Smooth muscle cell (in vitro differentiated cells): ENCODE data around the gene CPTP. TPM values are rescaled to one million over a fixed set of nuclear protein-coding genes. Genes with fewer than 3 reads are reported as not detected.
A peak's percentile ranks its signal among the peaks of the same experiment; 100 is the strongest.

Source experiments
- DNase-seq: peaks from one replicate; lab custom pipeline; 2025; ENCODE audit not compliant: unreplicated experiment; lab: John Stamatoyannopoulos, UW
- H2AFZ ChIP-seq: fragments of 200-600 bp; sonication (generic); 2 replicates; pipeline ENCODE4 v1.6.0; 2016; ENCODE audit warnings: antibody characterized with exemption, low read depth, mild to moderate bottlenecking
- H3F3A ChIP-seq: fragments of 200-600 bp; sonication (generic); 2 replicates; pipeline ENCODE4 v1.6.0; 2017; ENCODE audit warnings: antibody characterized with exemption, low read depth
- H3K27ac ChIP-seq: fragments of 200-600 bp; sonication (generic); 2 replicates; pipeline ENCODE4 v1.5.1; 2016; ENCODE audit warnings: low read depth, mild to moderate bottlenecking
- H3K27me3 ChIP-seq: fragments of 200-600 bp; sonication (generic); 2 replicates; pipeline ENCODE4 v1.6.1; 2016; ENCODE audit warnings: low read depth, mild to moderate bottlenecking
- H3K36me3 ChIP-seq: fragments of 200-600 bp; sonication (generic); 2 replicates; pipeline ENCODE4 v1.5.1; 2016; ENCODE audit warnings: low read depth
- H3K4me1 ChIP-seq: fragments of 200-600 bp; sonication (generic); 2 replicates; pipeline ENCODE4 v1.5.1; 2016; ENCODE audit warnings: low read depth
- H3K4me2 ChIP-seq: fragments of 200-600 bp; sonication (generic); 2 replicates; pipeline ENCODE4 v1.6.0; 2016; ENCODE audit warnings: mild to moderate bottlenecking
- H3K4me3 ChIP-seq: fragments of 200-600 bp; sonication (generic); 2 replicates; pipeline ENCODE4 v1.5.1; 2016; ENCODE audit warnings: mild to moderate bottlenecking
- H3K79me2 ChIP-seq: fragments of 200-600 bp; sonication (generic); 2 replicates; pipeline ENCODE4 v1.6.0; 2016; ENCODE audit warnings: low read depth, mild to moderate bottlenecking
- H3K9ac ChIP-seq: fragments of 200-600 bp; sonication (generic); 2 replicates; pipeline ENCODE4 v1.6.0; 2016; ENCODE audit warnings: low read depth
- H3K9me3 ChIP-seq: fragments of 200-600 bp; sonication (generic); replicated peaks from 2 replicates; pipeline ENCODE4 v1.5.1; 2016; ENCODE audit warnings: low read depth
- H4K20me1 ChIP-seq: fragments of 200-600 bp; sonication (generic); 2 replicates; pipeline ENCODE4 v1.6.0; 2016; ENCODE audit warnings: low read depth
- CTCF ChIP-seq: fragments of 200-600 bp; sonication (generic); IDR thresholded peaks from 2 replicates; pipeline ENCODE4 v1.5.1; 2017; ENCODE audit warnings: borderline replicate concordance, mild to moderate bottlenecking, antibody characterized with exemption; ENCODE audit not compliant: insufficient read depth, poor library complexity, severe bottlenecking
- WGBS: methylation state at CpG from one replicate; pipeline ENCODE4 v1.1.7; 2016; ENCODE audit warnings: low lambda C conversion rate; 5-methylcytosine and 5-hydroxymethylcytosine counted together
- microRNA-seq: library from miRNA; unstranded; fragments of <30 nt; microRNA quantifications from one replicate; pipeline ENCODE4, GENCODE V29; 2016; ENCODE audit warnings: borderline number of aligned reads
- polyA plus RNA-seq: library from polyadenylated mRNA; unstranded; fragments of >200 nt; fragmentation: Nextera tagmentation; extraction: Ambion mirVana; gene quantifications from 2 replicates; pipeline ENCODE4 v1.2.1, GENCODE V29; 2016
- small RNA-seq: library from RNA; depleted of rRNA; stranded (forward); fragments of <200 nt; gene quantifications from one replicate; pipeline ENCODE3, GENCODE V24; 2014
- total RNA-seq: library from RNA; depleted of rRNA; stranded (reverse); fragments of >200 nt; gene quantifications from 2 replicates; pipeline ENCODE4 v1.2.3, GENCODE V29; 2014

Gene CPTP
- total and polyA plus RNA-seq, 2 experiments from 2014 or later, result 16.2 to 34.3 TPM

GRCh38 chr1:1376551-1377226 lies 52.1 kb downstream of the CPTP start:
- Histone ChIP-seq H3K27me3 (no peaks in the 10 kb centered on the region), H3K79me2 (peaks cover 29% of the 10 kb centered on the region), H3K27ac (peak overlapping the region; percentile 94), H3K4me3 (no peak overlapping the region), H3K4me1 (peaks cover 12% of the 10 kb centered on the region), H3K36me3 (no peaks in the 10 kb centered on the region), H2AFZ (no peak overlapping the region), H4K20me1 (no peaks in the 10 kb centered on the region), H3K9ac (no peak overlapping the region), H3F3A (peaks cover 13% of the 10 kb centered on the region), H3K9me3 (no peaks in the 10 kb centered on the region), H3K4me2 (no peak overlapping the region)
- DNase-seq, result no peak
- 95% methylated on average over 10 of the region's 10 CpGs for WGBS
- no peak for TF ChIP-seq CTCF

GRCh38 chr1:1377540-1378205 lies 53.1 kb downstream of the CPTP start:
- no peaks in the 10 kb centered on the region for H3K9me3 ChIP-seq
- H4K20me1 ChIP-seq, result no peaks in the 10 kb centered on the region
- DNase-seq, result no peak
- TF ChIP-seq CTCF, result no peak
- no peak overlapping the region for H3K4me2 ChIP-seq
- H3K79me2 ChIP-seq, result peaks cover 22% of the 10 kb centered on the region
- H3F3A ChIP-seq, result peaks cover 13% of the 10 kb centered on the region
- no peaks in the 10 kb centered on the region for H3K36me3 ChIP-seq
- no peak overlapping the region for H3K9ac ChIP-seq
- H3K4me1 ChIP-seq, result peaks cover 12% of the 10 kb centered on the region
- no peak overlapping the region for H3K27ac ChIP-seq
- 97% methylated on average over 16 of the region's 16 CpGs for WGBS
- no peak overlapping the region for H3K4me3 ChIP-seq
- no peaks in the 10 kb centered on the region for H3K27me3 ChIP-seq
- H2AFZ ChIP-seq, result no peak overlapping the region

Small RNA genes lying within 50 kb of the gene (microRNA-seq; reads per million reads assigned to microRNA genes)
- gene MIR6726 (6.4 reads per million, percentile 4 among the genes with 10 or more reads in this experiment), gene MIR6727 (1.8 reads per million), gene MIR6808 (not detected)

Small RNA genes lying within 50 kb of the gene (small RNA-seq; reads per million reads assigned to genes)
- 0.21 reads per million for gene MIR6726

Other genes with a start within 250 kb of the CPTP start
- 9.3 and 24.5 TPM in 2 replicates for gene C1orf159, start 208.7 kb upstream of the CPTP start, total RNA-seq
- gene C1orf159, start 208.7 kb upstream of the CPTP start, polyA plus RNA-seq, result 20.2 and 27.1 TPM in 2 replicates
- gene TTLL10, start 150.9 kb upstream of the CPTP start, total RNA-seq, result not detected in 2 replicates
- 0.45 TPM in 1 of 2 replicates, not detected in the other for gene TTLL10, start 150.9 kb upstream of the CPTP start, polyA plus RNA-seq
- 1.9 and 4.8 TPM in 2 replicates for gene TNFRSF18, start 118.2 kb upstream of the CPTP start, total RNA-seq
- 12.2 and 15.8 TPM in 2 replicates for gene TNFRSF18, start 118.2 kb upstream of the CPTP start, polyA plus RNA-seq
- gene TNFRSF4, start 110.6 kb upstream of the CPTP start, total RNA-seq, result 0.54 TPM in 1 of 2 replicates, not detected in the other
- 0.79 TPM in 1 of 2 replicates, not detected in the other for gene TNFRSF4, start 110.6 kb upstream of the CPTP start, polyA plus RNA-seq
- 75.0 and 94.9 TPM in 2 replicates for gene SDF4, start 92.8 kb upstream of the CPTP start, total RNA-seq
- gene SDF4, start 92.8 kb upstream of the CPTP start, polyA plus RNA-seq, result 263 TPM in 2 replicates
- 12.9 and 15.0 TPM in 2 replicates for gene B3GALT6, start 92.6 kb upstream of the CPTP start, total RNA-seq
- gene B3GALT6, start 92.6 kb upstream of the CPTP start, polyA plus RNA-seq, result 33.2 and 39.3 TPM in 2 replicates
- gene C1QTNF12, start 78.1 kb upstream of the CPTP start, total RNA-seq, result 1.8 and 1.9 TPM in 2 replicates
- gene C1QTNF12, start 78.1 kb upstream of the CPTP start, polyA plus RNA-seq, result 5.4 and 12.3 TPM in 2 replicates
- gene UBE2J2, start 50.9 kb upstream of the CPTP start, total RNA-seq, result 20.5 and 30.2 TPM in 2 replicates
- 72.9 and 84.0 TPM in 2 replicates for gene UBE2J2, start 50.9 kb upstream of the CPTP start, polyA plus RNA-seq
- gene SCNN1D, start 44.4 kb upstream of the CPTP start, total RNA-seq, result 2.0 and 6.7 TPM in 2 replicates
- 5.0 and 6.9 TPM in 2 replicates for gene SCNN1D, start 44.4 kb upstream of the CPTP start, polyA plus RNA-seq
- 29.9 and 33.7 TPM in 2 replicates for gene ACAP3, start 16.9 kb upstream of the CPTP start, total RNA-seq
- 63.9 and 72.6 TPM in 2 replicates for gene ACAP3, start 16.9 kb upstream of the CPTP start, polyA plus RNA-seq
- gene PUSL1, start 16.2 kb upstream of the CPTP start, total RNA-seq, result 16.7 and 23.6 TPM in 2 replicates
- gene PUSL1, start 16.2 kb upstream of the CPTP start, polyA plus RNA-seq, result 31.4 and 34.1 TPM in 2 replicates
- 48.5 and 49.3 TPM in 2 replicates for gene INTS11, start 142 bp upstream of the CPTP start, total RNA-seq
- 63.1 and 82.1 TPM in 2 replicates for gene INTS11, start 142 bp upstream of the CPTP start, polyA plus RNA-seq
- 0.18 and 0.36 TPM in 2 replicates for gene TAS1R3, start 6.5 kb downstream of the CPTP start, total RNA-seq
- 0.39 and 0.79 TPM in 2 replicates for gene TAS1R3, start 6.5 kb downstream of the CPTP start, polyA plus RNA-seq
- 28.5 and 37.8 TPM in 2 replicates for gene DVL1, start 24.6 kb downstream of the CPTP start, total RNA-seq
- gene DVL1, start 24.6 kb downstream of the CPTP start, polyA plus RNA-seq, result 28.7 and 43.5 TPM in 2 replicates
- 240 and 266 TPM in 2 replicates for gene MXRA8, start 33.8 kb downstream of the CPTP start, total RNA-seq
- gene MXRA8, start 33.8 kb downstream of the CPTP start, polyA plus RNA-seq, result 473 and 597 TPM in 2 replicates
- gene AURKAIP1, start 50.4 kb downstream of the CPTP start, total RNA-seq, result 60.1 and 81.8 TPM in 2 replicates
- 214 and 245 TPM in 2 replicates for gene AURKAIP1, start 50.4 kb downstream of the CPTP start, polyA plus RNA-seq
- gene CCNL2, start 74.5 kb downstream of the CPTP start, total RNA-seq, result 172 and 180 TPM in 2 replicates
- 144 and 226 TPM in 2 replicates for gene CCNL2, start 74.5 kb downstream of the CPTP start, polyA plus RNA-seq
- 99.0 and 99.6 TPM in 2 replicates for gene MRPL20, start 82.5 kb downstream of the CPTP start, total RNA-seq
- gene MRPL20, start 82.5 kb downstream of the CPTP start, polyA plus RNA-seq, result 147 and 161 TPM in 2 replicates
- 5.3 and 10.1 TPM in 2 replicates for gene ANKRD65, start 96.5 kb downstream of the CPTP start, total RNA-seq
- gene ANKRD65, start 96.5 kb downstream of the CPTP start, polyA plus RNA-seq, result 6.1 and 30.1 TPM in 2 replicates
- gene VWA1, start 110.9 kb downstream of the CPTP start, total RNA-seq, result 25.1 and 29.5 TPM in 2 replicates
- 79.2 and 156 TPM in 2 replicates for gene VWA1, start 110.9 kb downstream of the CPTP start, polyA plus RNA-seq
- gene ATAD3C, start 124.9 kb downstream of the CPTP start, total RNA-seq, result 0.09 and 0.40 TPM in 2 replicates
- 0.86 and 2.6 TPM in 2 replicates for gene ATAD3C, start 124.9 kb downstream of the CPTP start, polyA plus RNA-seq
- gene ATAD3B, start 147.0 kb downstream of the CPTP start, total RNA-seq, result 6.7 and 8.6 TPM in 2 replicates
- 20.2 and 27.4 TPM in 2 replicates for gene ATAD3B, start 147.0 kb downstream of the CPTP start, polyA plus RNA-seq
- gene ATAD3A, start 187.4 kb downstream of the CPTP start, total RNA-seq, result 14.3 and 16.0 TPM in 2 replicates
- gene ATAD3A, start 187.4 kb downstream of the CPTP start, polyA plus RNA-seq, result 58.0 and 68.7 TPM in 2 replicates
- gene TMEM240, start 215.8 kb downstream of the CPTP start, total RNA-seq, result 1.9 and 12.2 TPM in 2 replicates
- gene TMEM240, start 215.8 kb downstream of the CPTP start, polyA plus RNA-seq, result 2.7 and 4.0 TPM in 2 replicates